Neural progenitor cell (in vitro differentiated cells): Measurements from ENCODE around the gene FARS2.

ENCODE experiments used
- EZH2 ChIP-seq: fragments of 200-600 bp; sonication (generic); IDR thresholded peaks from 2 replicates; pipeline ENCODE4 v1.6.1; 2017; ENCODE audit warnings: antibody characterized with exemption, mild to moderate bottlenecking, moderate library complexity
- EZH2phosphoT487 ChIP-seq: fragments of 200-600 bp; sonication (generic); IDR thresholded peaks from 2 replicates; pipeline ENCODE4 v1.6.1; 2017; ENCODE audit warnings: antibody characterized with exemption
- TF ChIP-seq, protein P1 (sequence below): fragments of 200-600 bp; sonication (generic); IDR thresholded peaks from 2 replicates; pipeline ENCODE4 v1.5.1; 2017; ENCODE audit warnings: antibody characterized with exemption, mild to moderate bottlenecking

DNA sequence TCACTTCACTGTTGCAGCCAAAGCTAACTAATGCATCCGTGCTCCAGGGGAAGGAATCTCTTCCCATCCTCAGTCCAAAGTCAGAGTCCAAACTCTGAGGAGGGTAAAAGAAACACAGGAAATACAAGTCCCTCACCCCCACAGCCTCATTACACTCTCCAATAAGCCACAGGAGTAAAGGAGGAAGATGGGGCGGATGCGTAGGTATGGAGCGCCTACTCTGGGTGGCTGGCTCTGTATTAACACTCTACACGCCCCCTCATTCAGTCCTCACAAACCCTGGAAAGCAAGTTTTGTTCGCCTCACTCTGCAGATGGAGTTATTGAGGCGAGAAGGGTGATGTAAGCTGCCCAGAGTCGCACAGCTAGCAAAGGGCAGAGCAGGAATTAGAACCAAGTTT lies 502.6 kb downstream of the FARS2 start:
- TF ChIP-seq, protein P1, sequence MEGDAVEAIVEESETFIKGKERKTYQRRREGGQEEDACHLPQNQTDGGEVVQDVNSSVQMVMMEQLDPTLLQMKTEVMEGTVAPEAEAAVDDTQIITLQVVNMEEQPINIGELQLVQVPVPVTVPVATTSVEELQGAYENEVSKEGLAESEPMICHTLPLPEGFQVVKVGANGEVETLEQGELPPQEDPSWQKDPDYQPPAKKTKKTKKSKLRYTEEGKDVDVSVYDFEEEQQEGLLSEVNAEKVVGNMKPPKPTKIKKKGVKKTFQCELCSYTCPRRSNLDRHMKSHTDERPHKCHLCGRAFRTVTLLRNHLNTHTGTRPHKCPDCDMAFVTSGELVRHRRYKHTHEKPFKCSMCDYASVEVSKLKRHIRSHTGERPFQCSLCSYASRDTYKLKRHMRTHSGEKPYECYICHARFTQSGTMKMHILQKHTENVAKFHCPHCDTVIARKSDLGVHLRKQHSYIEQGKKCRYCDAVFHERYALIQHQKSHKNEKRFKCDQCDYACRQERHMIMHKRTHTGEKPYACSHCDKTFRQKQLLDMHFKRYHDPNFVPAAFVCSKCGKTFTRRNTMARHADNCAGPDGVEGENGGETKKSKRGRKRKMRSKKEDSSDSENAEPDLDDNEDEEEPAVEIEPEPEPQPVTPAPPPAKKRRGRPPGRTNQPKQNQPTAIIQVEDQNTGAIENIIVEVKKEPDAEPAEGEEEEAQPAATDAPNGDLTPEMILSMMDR: no peak
- TF ChIP-seq EZH2phosphoT487: no peak
- no peak for TF ChIP-seq EZH2
